Activated CD8-positive, alpha-beta memory T cell treated with anti-CD3 and anti-CD28 coated beads for 48 hours (primary cell): ENCODE results near the gene IRGM.

Source experiments
- DNase-seq, 3 experiments: peaks; one replicate each; pipeline ENCODE4 v3.0.0-alpha.2; 2020; ENCODE audit warnings: low read depth in 2 of 3, low spot score in 2 of 3

Gene IRGM

DNA sequence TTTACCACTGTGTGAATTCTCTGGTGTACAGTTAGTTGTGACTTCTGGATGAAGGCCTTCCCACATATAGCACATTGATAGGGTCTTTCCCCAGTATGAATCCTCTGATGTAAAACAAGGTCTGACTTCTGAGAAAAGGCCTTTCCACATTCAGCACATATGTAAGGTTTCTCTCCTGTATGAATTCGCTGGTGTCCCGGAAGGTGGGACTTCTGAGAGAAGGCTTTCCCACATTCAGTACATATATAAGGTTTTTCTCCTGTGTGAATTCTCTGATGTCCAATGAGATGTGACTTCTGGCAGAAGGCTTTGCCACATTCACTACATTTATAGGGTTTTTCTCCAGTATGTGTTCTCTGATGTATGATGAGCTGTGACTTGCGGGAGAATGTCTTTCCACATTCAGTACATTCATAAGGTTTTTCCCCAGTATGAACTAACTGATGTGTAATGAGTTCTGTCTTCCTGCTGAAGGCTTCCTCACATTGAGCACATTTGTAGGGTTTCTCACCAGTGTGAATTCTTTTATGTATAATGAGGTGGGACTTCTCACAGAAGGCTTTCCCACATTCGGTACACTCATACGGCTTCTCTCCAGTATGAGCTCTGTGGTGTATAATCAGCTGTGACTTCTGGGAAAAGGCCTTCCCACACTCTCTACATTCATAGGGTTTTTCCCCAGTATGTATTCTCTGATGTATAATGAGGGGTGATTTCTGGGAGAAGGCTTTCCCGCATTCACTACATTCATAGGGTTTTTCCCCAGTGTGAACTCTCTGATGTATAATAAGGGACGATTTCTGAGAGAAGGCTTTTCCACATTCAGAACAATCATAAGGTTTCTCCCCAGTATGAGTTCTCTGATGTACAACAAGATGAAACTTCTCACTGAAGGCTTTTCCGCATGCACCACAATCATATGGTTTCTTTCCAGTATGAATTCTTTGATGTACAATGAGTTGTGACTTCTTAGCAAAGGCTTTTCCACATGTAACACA is 49.4 kb downstream of the IRGM start:
- DNase-seq, result no peak
